ENCODE measurements around the gene UBR3.

UBR3 gene

DNA sequence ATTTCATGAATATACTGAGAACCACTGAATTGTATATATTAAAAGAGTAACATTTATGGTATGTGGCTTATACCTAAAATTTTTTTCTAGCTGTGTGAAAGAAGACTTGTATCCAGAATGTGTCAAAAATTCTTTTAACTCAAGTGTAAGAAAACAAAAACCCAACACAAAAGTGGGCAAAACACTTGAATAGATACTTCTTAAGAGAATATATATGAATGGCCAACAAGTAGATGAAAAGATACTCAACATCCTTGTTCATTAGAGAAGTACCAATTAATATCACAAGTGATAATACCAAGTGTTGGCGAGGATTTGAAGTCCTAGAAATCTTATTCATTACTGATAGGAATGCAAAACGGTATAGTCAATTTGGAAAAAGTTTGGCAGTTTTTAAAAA lies 243.5 kb downstream of the UBR3 start:
- no peak for DNase-seq
- Mint-ChIP-seq H3K36me3 (peaks cover 19% of the 10 kb centered on the region), H3K27me3 (no peaks in the 10 kb centered on the region), H3K27ac (no peak overlapping the region), H3K4me3 (no peak overlapping the region), H3K9me3 (peaks cover 4% of the 10 kb centered on the region), H3K4me1 (no peaks in the 10 kb centered on the region)
- CTCF ChIA-PET: no interaction called here

- H3K4me1 Mint-ChIP-seq: no peaks in the 10 kb centered on the region
- no peaks in the 10 kb centered on the region for H3K27me3 Mint-ChIP-seq
- peaks cover 21% of the 10 kb centered on the region for H3K36me3 Mint-ChIP-seq
- CTCF ChIA-PET: no interaction called here
- DNase-seq: no peak
- H3K27ac Mint-ChIP-seq: no peak overlapping the region
- H3K9me3 Mint-ChIP-seq: peaks cover 4% of the 10 kb centered on the region
- no peak overlapping the region for H3K4me3 Mint-ChIP-seq
These were observed 246.0 kb downstream of the UBR3 start for GRCh38 chr2:170073288-170073687.

GRCh38 chr2:170076189-170076588 lies 248.9 kb downstream of the UBR3 start:
- CTCF ChIA-PET: no interaction called here
- Mint-ChIP-seq H3K4me1 (no peaks in the 10 kb centered on the region), H3K4me3 (no peak overlapping the region), H3K27me3 (no peaks in the 10 kb centered on the region), H3K36me3 (peaks cover 17% of the 10 kb centered on the region), H3K27ac (no peak overlapping the region), H3K9me3 (peaks cover 3% of the 10 kb centered on the region)
- DNase-seq: no peak

GRCh38 chr2:170077830-170078569 lies 250.7 kb downstream of the UBR3 start:
- no peaks in the 10 kb centered on the region for H3K27me3 Mint-ChIP-seq
- H3K4me3 Mint-ChIP-seq: no peak overlapping the region
- no peaks in the 10 kb centered on the region for H3K4me1 Mint-ChIP-seq
- H3K36me3 Mint-ChIP-seq: peaks cover 16% of the 10 kb centered on the region
- DNase-seq: no peak
- no peak overlapping the region for H3K27ac Mint-ChIP-seq
- H3K9me3 Mint-ChIP-seq: no peaks in the 10 kb centered on the region
- CTCF ChIA-PET: no interaction called here

DNA sequence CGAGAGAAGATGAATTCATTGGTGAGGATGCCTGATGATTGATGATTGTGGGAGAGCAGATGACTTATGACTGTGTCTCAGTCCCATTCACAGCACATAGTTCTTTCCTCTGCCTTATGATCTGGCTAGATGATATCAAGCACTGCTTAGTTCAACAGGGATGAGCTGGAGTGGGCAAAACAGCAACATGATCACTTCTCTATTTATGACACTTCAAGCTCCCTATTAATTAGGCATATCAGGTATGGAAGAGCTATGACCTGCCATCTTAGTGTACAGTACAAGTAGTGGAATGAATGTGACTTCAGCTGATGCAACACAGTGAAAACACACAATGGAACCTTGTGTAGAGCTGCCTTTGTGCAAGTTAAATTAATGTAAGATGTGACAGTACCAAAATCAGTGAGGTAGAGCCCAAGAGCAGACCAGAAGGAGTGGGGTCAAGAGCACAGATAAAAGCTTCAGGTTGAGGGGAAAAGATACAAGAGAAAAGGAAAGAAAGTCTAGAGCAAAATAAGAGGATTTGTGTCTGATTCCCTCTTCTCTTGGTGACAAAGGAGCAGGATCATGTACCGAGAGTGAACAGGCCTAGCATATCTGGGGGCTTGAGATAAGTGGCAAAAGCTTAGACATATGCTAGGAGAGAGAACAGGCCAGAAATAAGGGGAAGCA lies 257.7 kb downstream of the UBR3 start:
- H3K4me1 Mint-ChIP-seq: no peaks in the 10 kb centered on the region
- CTCF ChIA-PET: no interaction called here
- no peaks in the 10 kb centered on the region for H3K27me3 Mint-ChIP-seq
- peaks cover 2% of the 10 kb centered on the region for H3K36me3 Mint-ChIP-seq
- H3K9me3 Mint-ChIP-seq: no peaks in the 10 kb centered on the region
- no peak overlapping the region for H3K4me3 Mint-ChIP-seq
- no peak for DNase-seq
- no peak overlapping the region for H3K27ac Mint-ChIP-seq

- CTCF ChIA-PET: no interaction called here
- H3K27me3 Mint-ChIP-seq: no peaks in the 10 kb centered on the region
- no peaks in the 10 kb centered on the region for H3K4me1 Mint-ChIP-seq
- H3K4me3 Mint-ChIP-seq: no peak overlapping the region
- H3K36me3 Mint-ChIP-seq: peaks cover 2% of the 10 kb centered on the region
- no peak overlapping the region for H3K27ac Mint-ChIP-seq
- no peaks in the 10 kb centered on the region for H3K9me3 Mint-ChIP-seq
- no peak for DNase-seq
These were observed 258.9 kb downstream of the UBR3 start for GRCh38 chr2:170086117-170086688.

DNA sequence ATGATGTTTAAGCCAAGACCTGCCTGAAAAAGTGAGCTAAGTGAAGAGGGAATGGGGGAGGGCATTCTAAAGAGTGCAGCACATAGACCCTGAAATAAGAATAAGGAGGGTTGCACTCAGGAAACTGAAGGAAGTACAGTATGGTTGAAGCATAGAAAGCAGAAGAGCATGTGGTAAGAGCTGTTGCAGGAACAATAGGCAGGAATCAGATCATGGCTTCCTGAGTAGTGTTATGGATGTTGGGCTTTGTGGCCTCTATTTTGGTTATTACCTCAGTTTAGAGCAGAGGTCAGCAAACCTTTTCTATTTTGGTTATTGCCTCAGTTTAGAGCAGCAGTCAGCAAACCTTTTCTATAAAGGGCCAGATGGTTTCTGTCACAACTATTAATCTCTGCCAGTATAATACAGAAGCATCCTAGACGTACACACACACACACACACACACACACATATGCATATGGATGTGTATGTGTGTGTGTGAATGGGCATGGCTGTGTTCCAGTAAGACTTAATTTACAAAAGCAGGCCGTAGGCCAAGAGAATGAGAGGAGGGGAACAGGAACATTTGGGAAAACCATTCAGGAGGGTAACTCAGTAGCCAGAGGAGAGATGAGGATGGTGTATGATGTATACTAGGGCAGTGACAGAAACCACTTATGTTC lies 259.6 kb downstream of the UBR3 start:
- CTCF ChIA-PET: no interaction called here
- H3K9me3 Mint-ChIP-seq: no peaks in the 10 kb centered on the region
- H3K4me3 Mint-ChIP-seq: no peak overlapping the region
- H3K4me1 Mint-ChIP-seq: no peaks in the 10 kb centered on the region
- H3K27me3 Mint-ChIP-seq: peaks cover 1% of the 10 kb centered on the region
- no peak for DNase-seq
- no peak overlapping the region for H3K27ac Mint-ChIP-seq
- H3K36me3 Mint-ChIP-seq: no peaks in the 10 kb centered on the region

DNA sequence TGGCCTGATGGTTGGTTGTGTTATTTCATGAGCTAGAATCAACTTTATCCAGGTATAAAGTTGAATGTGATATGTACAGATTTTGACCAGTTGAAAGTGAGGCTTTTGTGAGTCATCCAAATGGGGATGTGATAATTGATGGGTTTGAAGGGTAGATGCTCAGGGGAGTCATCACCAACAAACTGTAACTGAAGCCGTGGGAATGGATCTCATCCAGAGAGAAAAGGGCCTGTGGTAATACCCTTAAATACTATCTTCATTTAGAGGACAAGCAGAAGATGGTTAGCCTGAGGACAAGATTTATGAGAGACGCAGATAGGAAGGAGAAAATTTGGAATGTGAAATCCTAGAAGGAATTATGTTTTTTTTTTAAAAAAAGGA lies 260.1 kb downstream of the UBR3 start:
- H3K27me3 Mint-ChIP-seq: peaks cover 4% of the 10 kb centered on the region
- H3K36me3 Mint-ChIP-seq: no peaks in the 10 kb centered on the region
- CTCF ChIA-PET: no interaction called here
- no peak overlapping the region for H3K27ac Mint-ChIP-seq
- no peak for DNase-seq
- H3K4me1 Mint-ChIP-seq: no peaks in the 10 kb centered on the region
- no peak overlapping the region for H3K4me3 Mint-ChIP-seq
- H3K9me3 Mint-ChIP-seq: no peaks in the 10 kb centered on the region

GRCh38 chr2:170088776-170089175 lies 261.5 kb downstream of the UBR3 start:
- Mint-ChIP-seq H3K27ac (no peak overlapping the region), H3K9me3 (no peaks in the 10 kb centered on the region), H3K4me1 (no peaks in the 10 kb centered on the region), H3K36me3 (no peaks in the 10 kb centered on the region), H3K27me3 (peaks cover 4% of the 10 kb centered on the region), H3K4me3 (no peak overlapping the region)
- DNase-seq: no peak
- CTCF ChIA-PET: no interaction called here

DNA sequence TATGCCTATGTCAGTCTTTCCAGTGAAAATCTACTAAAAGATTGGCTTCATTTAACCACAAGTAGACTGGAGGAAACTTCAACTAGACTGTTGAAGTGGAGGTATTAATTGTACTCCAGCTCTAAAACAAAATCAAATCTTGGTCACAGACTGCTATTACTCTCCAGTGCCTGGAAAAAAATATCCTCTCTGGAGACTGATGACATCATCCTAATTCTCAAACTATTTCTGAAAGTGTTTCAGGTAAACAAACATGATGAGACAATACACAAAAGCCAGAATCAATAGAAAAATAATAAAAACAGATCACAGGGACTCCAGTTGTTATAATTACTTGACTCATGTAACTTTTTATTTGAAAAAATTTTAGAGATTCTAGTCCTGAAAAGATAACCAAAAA lies 263.0 kb downstream of the UBR3 start:
- DNase-seq: no peak
- H3K4me3 Mint-ChIP-seq: no peak overlapping the region
- peaks cover 4% of the 10 kb centered on the region for H3K27me3 Mint-ChIP-seq
- H3K9me3 Mint-ChIP-seq: no peaks in the 10 kb centered on the region
- CTCF ChIA-PET: no interaction called here
- no peaks in the 10 kb centered on the region for H3K4me1 Mint-ChIP-seq
- no peaks in the 10 kb centered on the region for H3K36me3 Mint-ChIP-seq
- H3K27ac Mint-ChIP-seq: no peak overlapping the region

- H3K27me3 Mint-ChIP-seq: peaks cover 4% of the 10 kb centered on the region
- H3K27ac Mint-ChIP-seq: no peak overlapping the region
- DNase-seq: no peak
- no peaks in the 10 kb centered on the region for H3K9me3 Mint-ChIP-seq
- H3K4me1 Mint-ChIP-seq: no peaks in the 10 kb centered on the region
- CTCF ChIA-PET: no interaction called here
- H3K4me3 Mint-ChIP-seq: no peak overlapping the region
- H3K36me3 Mint-ChIP-seq: no peaks in the 10 kb centered on the region
These were observed 264.2 kb downstream of the UBR3 start for GRCh38 chr2:170091436-170091835.

- no peaks in the 10 kb centered on the region for H3K36me3 Mint-ChIP-seq
- CTCF ChIA-PET: no interaction called here
These were observed 265.3 kb downstream of the UBR3 start for GRCh38 chr2:170092436-170093060.

DNA sequence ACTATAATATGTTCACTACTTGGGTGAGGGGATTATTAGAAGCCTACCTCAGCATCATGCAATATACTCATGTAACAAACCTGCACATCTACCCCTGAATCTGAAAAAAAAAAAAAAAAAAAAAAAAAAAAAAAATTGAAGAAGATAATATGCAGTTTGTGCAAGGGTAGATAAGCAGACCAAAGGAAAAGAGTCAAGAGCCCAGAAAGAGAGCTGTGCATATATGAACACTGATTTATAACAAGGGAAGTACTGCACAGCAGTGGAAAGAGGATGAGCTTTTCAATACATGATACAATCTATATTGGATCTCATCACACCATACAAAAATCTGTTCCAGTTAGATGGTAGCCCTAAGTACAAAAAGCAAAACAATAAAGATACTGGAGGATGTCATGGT lies 268.1 kb downstream of the UBR3 start:
- no peak overlapping the region for H3K27ac Mint-ChIP-seq
- CTCF ChIA-PET: no interaction called here
- no peak overlapping the region for H3K4me3 Mint-ChIP-seq
- DNase-seq: no peak
- no peaks in the 10 kb centered on the region for H3K9me3 Mint-ChIP-seq
- H3K36me3 Mint-ChIP-seq: no peaks in the 10 kb centered on the region
- H3K4me1 Mint-ChIP-seq: no peaks in the 10 kb centered on the region
- H3K27me3 Mint-ChIP-seq: peaks cover 8% of the 10 kb centered on the region

More at GRCh38 chr2:170092436-170093060, 265.3 kb downstream of the UBR3 start:
- no peak overlapping the region for H3K4me3 Mint-ChIP-seq
- no peak overlapping the region for H3K27ac Mint-ChIP-seq
- H3K27me3 Mint-ChIP-seq: peaks cover 8% of the 10 kb centered on the region
- no peak for DNase-seq
- H3K4me1 Mint-ChIP-seq: no peaks in the 10 kb centered on the region
- no peaks in the 10 kb centered on the region for H3K9me3 Mint-ChIP-seq

DNA sequence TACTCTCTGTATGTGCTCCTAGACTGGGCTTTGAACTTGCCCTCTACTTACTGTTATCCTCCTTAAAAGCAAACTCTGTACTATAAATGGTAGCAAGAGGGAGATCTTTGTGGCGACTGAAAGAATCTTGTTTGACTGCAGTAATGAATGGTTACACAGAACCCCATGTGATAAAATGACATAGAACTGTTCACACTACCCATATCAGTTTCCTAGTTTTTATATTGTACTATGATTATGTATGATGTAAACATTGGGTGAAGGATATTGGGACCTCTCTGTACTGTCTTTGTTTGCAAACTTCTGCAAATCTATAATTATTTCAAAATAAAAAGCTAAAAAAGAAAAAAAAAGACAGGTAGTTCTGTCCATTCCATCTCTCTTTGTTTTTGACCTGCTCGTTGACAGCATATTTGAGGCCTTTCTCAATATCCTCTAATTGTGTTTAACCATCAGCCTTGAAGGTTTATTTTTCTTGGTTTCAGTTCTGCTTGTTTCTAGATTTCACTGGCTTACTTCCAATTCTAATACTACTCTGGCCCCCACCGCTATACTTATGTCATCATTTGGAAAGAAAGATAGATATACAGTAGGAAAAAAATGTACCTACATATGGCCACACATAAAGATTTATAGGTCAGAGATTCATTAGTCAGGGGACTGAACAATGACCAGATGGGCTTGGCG lies 271.5 kb downstream of the UBR3 start:
- CTCF ChIA-PET: no interaction called here
- H3K9me3 Mint-ChIP-seq: no peaks in the 10 kb centered on the region
- H3K27ac Mint-ChIP-seq: no peak overlapping the region
- H3K4me3 Mint-ChIP-seq: no peak overlapping the region
- no peaks in the 10 kb centered on the region for H3K4me1 Mint-ChIP-seq
- no peaks in the 10 kb centered on the region for H3K36me3 Mint-ChIP-seq
- DNase-seq: no peak
- peaks cover 4% of the 10 kb centered on the region for H3K27me3 Mint-ChIP-seq

All from activated naive CD4-positive, alpha-beta T cell treated with anti-CD3 and anti-CD28 coated beads, Interleukin-2, amount 10 ng/mL, durations not matched to agents 7 days and 5 days (primary cell).